HG02623 (cell line): ENCODE measurements around the gene DEF6.

ENCODE experiments used
- ATAC-seq: cut with Tn5 transposase; IDR thresholded peaks from one replicate; pipeline ENCODE4 v1.9.1; 2021; ENCODE audit warnings: moderate library complexity; ENCODE audit not compliant: unreplicated experiment

DEF6 gene

GRCh38 chr6:35342258-35343091 is 44.9 kb downstream of the DEF6 start, which contains the start of gene PPARD:
TSS of gene PPARD (plus strand) at chr6:35342558. CDS start at chr6:35411088, 68,530 bp downstream.
- peak; percentile 92 for ATAC-seq

DNA sequence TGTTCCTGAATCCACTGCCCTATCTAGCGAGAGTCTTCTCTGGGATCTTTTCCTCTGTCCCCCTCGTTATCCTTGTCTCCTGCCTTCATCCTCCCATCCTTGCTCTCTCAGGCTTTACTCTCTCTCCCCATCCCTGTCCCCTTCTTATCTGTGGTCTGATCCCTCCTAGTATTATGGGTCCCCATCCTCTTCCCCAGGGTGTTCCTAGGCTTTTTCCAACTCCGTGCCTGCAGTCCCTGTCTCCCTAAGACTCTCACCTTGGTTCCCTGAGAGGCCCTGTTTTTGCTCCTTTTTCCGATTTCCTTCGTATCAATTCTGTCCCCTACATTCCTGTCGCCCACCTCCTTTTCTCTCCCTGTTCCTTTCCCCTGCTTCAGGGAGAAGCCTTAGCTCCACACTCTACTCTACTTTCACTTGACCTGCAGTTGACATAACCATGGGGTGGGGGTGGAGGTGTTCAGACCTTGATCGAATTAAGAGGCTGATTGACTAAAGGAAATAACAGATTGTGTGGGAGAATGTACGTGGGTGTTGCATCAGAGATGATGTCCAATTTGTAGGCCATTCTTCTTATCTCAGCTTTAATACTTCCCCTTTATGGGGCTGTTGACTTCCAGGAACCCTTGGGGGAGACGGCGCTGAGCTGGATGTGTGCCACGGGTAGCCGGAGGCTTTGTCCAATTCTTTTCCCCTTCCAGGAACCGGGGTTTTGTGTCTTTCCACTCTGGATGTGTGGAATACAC is 45.6 kb downstream of the DEF6 start:
- ATAC-seq = no peak

GRCh38 chr6:35343835-35344550 is 46.4 kb downstream of the DEF6 start:
- no peak for ATAC-seq

DNA sequence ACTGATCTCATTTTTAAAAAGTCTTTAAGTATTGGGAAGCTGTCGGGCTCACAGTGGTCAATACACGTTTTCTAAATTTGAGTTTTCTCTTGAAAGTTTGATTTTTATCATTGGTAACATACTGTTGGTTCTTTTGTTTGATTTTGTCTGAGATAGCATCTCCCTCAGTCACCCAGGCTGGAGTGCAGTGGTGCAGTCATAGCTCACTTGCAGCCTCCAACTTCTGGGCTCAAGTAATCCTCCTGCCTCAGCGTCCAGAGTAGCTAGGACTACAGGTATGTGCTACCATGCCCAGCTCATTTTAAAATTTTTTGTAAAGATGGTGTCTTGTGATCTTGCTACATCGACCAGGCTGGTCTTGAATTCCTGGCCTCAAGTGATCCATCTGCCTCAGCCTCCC is 53.8 kb downstream of the DEF6 start:
- ATAC-seq = no peak

GRCh38 chr6:35352735-35353134 is 55.1 kb downstream of the DEF6 start:
- no peak for ATAC-seq

GRCh38 chr6:35354361-35355135 is 56.9 kb downstream of the DEF6 start:
- no peak for ATAC-seq

- ATAC-seq = no peak
These were observed 58.8 kb downstream of the DEF6 start for GRCh38 chr6:35356391-35356790.

GRCh38 chr6:35357677-35358076 is 60.1 kb downstream of the DEF6 start:
- no peak for ATAC-seq

DNA sequence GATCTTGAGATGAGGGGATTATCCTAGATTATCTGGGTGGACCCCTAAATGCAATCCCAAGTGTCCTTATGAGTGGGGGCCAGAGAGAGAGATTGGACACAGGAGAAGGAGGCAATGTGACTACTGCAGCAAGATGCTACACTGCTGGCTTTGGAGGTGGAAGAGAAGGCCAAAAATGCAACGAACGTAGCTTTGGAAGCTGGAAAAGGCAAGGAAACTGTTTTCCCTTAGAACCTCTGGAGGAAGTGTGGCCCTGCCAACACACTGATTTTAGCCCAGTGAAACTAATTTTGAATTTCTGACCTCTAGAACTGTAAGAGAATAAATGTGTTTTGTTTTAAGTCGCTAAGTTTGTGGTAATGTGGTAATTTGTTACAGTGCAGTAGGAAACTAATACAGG is 60.5 kb downstream of the DEF6 start:
- no peak for ATAC-seq

DNA sequence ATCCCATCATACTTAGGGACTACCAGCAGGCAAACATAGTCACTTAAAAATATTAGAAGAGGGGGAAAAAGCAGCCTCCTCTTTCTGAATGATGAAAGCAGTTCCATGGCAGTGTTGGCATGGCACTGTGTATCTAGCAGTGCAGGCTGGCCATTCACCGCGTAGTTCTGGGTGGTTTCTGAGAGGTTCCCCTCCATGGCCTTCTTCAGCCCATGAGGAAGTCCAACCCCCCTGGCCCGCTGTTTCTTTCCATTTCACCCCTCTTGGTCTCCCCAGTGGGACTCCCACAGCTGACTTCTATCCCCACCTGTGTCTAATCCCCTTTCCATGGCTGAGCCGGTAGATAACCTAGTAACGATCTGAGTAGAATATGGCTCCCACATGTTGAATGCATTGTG is 61.7 kb downstream of the DEF6 start:
- no peak for ATAC-seq

DNA sequence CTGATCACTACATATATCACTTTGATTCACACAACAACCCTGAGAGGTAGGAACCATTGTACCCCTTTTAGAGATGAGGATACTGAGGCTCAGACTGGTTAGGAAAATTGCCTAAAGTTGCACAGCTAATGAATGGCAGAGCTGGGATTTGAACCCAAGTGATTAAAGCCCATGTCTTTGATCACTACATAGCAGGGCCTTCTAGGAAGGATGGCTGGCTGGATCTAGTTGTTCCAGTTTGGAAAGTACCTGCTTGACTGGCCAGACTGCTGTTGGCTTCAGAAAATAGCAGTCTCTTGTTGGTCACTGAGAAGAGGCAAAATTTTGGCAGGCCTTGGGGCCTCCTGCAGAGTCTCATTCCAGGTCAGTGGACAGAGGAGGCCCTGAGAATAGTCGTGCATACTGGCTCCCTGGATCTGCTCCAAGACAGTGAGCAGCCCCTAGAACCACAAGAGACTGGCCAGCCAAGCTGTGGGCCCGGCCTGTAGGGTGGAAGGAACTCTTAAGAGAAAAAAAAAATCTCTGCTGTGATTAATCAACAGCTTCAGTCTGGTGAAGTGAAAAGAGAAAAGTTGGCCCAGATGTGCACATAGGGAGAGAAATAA is 62.2 kb downstream of the DEF6 start:
- no peak for ATAC-seq

DNA sequence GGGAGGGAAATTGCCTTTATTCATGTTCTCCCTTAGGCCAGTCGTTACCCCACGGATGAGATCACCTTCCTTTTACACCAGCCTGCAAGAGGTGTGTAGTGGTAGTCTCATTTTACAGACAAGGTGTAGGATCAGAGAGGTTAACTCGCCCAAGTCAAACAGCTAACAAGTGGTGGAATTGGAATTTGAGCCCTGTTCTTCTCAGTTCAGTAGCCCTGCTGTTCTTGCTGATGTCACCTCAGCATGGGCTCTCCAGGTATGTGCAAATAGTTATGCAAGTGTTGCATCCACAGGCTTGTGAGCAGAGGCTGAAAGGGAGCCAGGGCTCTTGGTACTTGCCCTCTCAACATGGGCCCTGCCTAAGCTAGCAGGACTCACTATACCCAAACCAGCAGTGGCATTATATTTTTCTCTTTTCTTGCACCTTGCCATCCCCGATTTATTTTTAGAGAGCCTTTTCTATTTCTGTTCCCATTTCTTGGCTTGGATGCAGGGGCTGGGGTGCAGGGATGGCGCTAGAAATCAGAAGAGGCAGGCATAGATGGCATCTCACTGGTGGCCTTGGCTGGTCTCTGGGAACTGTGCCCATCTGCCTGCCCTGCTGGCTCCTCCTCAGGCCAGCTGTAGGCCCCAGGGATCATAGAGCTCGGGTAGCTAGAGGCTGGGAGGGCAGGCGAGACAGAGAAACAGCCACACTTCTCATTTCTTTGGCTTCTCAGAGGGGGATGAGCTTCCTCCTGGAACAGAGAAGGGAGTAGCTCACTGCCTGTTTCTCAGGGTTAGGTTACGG is 62.9 kb downstream of the DEF6 start:
- no peak for ATAC-seq

DNA sequence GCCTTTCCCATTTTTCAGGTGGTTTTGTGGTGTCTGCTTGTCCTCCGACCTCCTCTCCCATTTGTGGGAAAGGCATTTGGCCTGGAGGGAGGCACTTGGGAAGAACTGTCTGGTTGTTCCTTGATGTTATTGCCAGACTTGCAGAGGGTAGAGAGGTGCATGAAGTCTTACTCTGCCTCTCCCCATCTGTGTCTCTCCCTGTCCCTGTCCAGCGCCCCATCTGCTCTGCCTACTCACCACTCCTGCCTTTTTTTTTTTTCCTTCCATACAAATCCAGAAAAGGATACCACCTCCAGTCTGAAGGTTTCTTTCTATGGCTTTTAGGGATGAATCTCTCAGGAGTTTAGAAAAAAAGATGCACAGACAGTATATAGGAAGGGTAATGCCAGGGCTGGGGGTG is 64.6 kb downstream of the DEF6 start:
- no peak for ATAC-seq

DNA sequence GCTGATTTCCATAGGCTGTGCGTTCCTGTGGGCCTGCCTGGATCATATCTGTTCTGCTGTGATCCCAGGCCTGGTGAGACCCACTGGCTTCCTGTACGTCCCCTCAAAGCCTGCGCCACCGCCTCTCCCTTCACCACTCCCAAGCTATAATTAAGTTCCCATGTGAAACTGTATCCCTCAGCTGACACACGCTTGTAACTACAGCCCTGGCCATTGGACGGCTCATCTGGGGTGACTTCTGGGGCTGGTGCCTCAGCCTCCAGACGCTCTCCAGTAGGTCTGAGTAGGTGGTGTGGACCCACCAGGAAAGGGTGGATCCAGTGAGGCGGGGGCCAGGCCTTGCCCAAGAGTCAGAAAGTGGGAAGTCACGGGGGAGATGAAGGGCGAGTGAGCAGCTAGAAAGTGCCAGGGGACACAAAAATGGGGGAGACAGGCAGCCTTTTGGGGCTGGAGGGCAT is 65.7 kb downstream of the DEF6 start:
- ATAC-seq = no peak

DNA sequence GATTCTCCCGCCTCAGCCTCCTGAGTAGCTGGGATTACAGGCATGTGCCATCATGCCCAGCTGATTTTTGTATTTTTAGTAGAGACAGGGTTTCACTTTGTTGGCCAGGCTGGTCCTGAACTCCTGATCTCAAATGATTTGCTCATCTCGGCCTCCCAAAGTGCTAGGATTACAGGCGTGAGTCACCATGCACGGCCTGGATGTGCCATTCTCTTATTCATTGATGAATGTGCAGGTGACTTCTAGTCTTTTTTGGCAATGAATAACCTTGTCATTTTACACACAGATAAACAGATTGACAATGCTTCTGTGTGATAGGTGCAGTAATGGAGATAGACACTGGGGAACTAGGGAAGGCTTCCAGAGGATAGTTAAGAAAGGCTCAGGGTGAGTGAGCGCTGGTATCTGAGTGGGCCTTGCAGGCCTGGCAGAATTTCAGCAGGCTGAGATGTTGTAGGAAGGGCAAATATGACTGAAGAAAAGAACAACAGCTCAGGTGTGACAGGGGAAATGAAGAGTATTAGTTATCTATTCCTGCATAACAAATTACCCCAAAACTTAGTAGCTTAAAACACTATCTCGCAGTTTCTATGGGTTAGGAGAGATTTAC is 68.1 kb downstream of the DEF6 start:
- ATAC-seq = no peak

DNA sequence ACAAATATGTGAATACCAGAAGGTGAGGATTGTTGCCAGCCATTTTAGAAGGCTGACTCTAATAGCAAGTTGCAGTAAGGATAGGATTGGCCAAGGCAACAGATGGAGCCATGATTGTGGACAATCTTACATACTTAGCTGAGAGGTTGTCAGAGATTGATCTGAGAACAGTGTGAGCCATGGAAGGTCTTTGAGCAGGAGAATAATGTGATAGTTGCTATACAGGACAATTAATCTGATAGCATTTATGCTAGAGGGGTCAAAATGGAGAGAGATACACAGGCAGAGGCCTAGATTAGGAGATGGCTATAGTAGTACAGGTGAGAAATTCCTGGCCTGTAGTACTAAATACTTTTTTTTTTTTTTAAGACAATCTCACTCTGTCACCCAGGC is 68.6 kb downstream of the DEF6 start:
- ATAC-seq = no peak

DNA sequence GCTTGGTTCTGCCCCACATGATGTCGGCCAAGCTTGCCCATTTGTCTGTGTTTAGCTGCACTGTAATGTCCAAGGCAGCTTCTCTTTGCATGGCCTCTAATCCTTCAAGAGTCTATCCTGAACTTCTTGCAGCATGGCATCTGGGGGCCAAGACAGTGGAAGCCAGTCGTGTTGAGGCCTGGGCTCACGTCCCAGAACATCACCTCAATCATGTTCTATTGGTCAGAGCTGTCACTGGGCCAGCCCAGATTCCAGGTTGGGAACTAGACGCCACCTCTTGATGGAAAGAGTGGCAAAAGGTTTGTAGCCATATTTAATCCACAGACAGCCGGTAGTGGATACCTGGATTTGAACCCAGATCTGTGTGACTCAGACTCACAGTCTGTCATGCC is 70.0 kb downstream of the DEF6 start:
- no peak for ATAC-seq

DNA sequence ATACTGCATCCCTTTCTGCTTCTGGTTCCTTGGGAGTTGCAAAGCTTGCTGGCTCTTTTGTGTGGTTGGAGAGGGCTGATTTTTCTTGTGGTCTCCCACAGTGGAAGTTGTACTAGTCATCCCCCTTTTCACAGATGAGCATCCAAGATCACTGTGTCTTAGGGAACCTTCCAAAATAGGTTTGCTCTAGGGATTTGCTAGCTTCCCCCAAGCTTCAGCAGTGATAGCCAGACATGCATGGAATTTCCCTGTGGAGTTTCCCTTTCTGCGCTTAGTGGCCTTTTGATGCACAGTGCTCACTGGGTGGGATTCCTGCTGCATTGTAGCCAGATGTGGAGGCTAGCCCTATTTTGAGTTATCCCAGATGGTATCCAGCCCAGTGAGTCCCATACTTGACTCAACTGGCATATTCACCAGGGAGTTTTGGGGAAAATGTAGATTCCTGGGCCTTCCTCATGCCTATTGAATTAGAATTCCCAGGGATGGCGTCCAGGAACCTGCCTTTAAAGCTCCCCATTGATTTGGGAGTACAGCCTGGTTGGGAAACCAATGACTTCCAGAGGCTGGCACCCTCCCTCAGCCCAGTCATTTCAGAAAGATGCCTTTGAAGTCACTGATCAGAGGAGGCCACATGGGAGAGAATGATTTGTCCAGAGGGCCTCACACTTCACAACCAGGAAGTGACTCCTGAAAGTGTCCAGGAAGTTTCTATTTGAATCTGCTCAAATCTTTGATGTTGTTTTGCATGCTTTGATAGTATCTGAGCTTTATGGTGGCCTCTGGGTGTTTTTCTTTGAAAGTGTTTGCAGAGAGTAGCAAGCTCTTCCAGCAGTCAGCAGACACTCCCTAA is 70.6 kb downstream of the DEF6 start:
- no peak for ATAC-seq
